ENCODE results near the gene CD99.
"Not testable (repeated sequence)": the region's sequence is repeated elsewhere in the genome, so short reads cannot be mapped to it uniquely, and the experiment has no call there.

CD99 gene

GRCh38 chrX:2774776-2775175, 83.7 kb downstream of the CD99 start:
- DNase-seq, result no peak

- DNase-seq, result not testable (repeated sequence)
Measured at GRCh38 chrX:2780472-2781225, 89.6 kb downstream of the CD99 start.

GRCh38 chrX:2781226-2781571, 90.1 kb downstream of the CD99 start:
- no peak for DNase-seq

GRCh38 chrX:2781698-2782097, 90.6 kb downstream of the CD99 start:
- no peak for DNase-seq

- no peak for DNase-seq
Measured at GRCh38 chrX:2782171-2782570, 91.1 kb downstream of the CD99 start.

- no peak for DNase-seq
Measured at GRCh38 chrX:2782778-2783177, 91.7 kb downstream of the CD99 start.

- DNase-seq, result no peak
Measured at GRCh38 chrX:2784026-2784425, 92.9 kb downstream of the CD99 start.

GRCh38 chrX:2785538-2785937, 94.4 kb downstream of the CD99 start:
- DNase-seq, result no peak

- DNase-seq, result no peak
Measured at GRCh38 chrX:2788980-2789379, 97.9 kb downstream of the CD99 start.

GRCh38 chrX:2789569-2789968, 98.5 kb downstream of the CD99 start:
- DNase-seq, result no peak
